ENCODE data around the gene ULK1. TPM values are rescaled to one million over a fixed set of nuclear protein-coding genes. Genes with fewer than 3 reads are reported as not detected.

ULK1 gene
- total RNA-seq, 1 donor: 14.1 TPM

GRCh38 chr12:131862084-131862441, 32.4 kb upstream of the ULK1 start:
- H3K36me3 ChIP-seq (ENCODE audit: insufficient read depth, low read length): no peaks in the 10 kb centered on the region
- no peak for DNase-seq (ENCODE audit: insufficient read length, low spot score, missing footprints)
- H3K27ac ChIP-seq (ENCODE audit: low read depth, low read length): no peak overlapping the region
- H4K20me1 ChIP-seq (ENCODE audit: insufficient read depth, low read length): no peaks in the 10 kb centered on the region
- no peak overlapping the region for H2AFZ ChIP-seq (ENCODE audit: low read length)
- H3K4me2 ChIP-seq (ENCODE audit: insufficient read depth, low read length): no peak overlapping the region
- no peak for TF ChIP-seq CTCF (IDR thresholded peaks at IDR 0.05; ENCODE audit: extremely low read depth, low read depth, low read length)
- no peaks in the 10 kb centered on the region for H3K79me2 ChIP-seq (ENCODE audit: insufficient read depth, low read length)
- H3K9me3 ChIP-seq (ENCODE audit: low read depth, low read length): no peaks in the 10 kb centered on the region
- H3K27me3 ChIP-seq (ENCODE audit: insufficient read depth, low read length): no peaks in the 10 kb centered on the region
- H3K4me1 ChIP-seq (ENCODE audit: insufficient read depth, low read length): peaks cover 19% of the 10 kb centered on the region
- H3K4me3 ChIP-seq (ENCODE audit: insufficient read depth, low read length): no peak overlapping the region

GRCh38 chr12:131862600-131862993, 31.8 kb upstream of the ULK1 start:
- H3K4me1 ChIP-seq (ENCODE audit: insufficient read depth, low read length): peaks cover 19% of the 10 kb centered on the region
- H3K79me2 ChIP-seq (ENCODE audit: insufficient read depth, low read length): no peaks in the 10 kb centered on the region
- DNase-seq (ENCODE audit: insufficient read length, low spot score, missing footprints): peak; percentile 45
- H3K27me3 ChIP-seq (ENCODE audit: insufficient read depth, low read length): no peaks in the 10 kb centered on the region
- H3K9me3 ChIP-seq (ENCODE audit: low read depth, low read length): no peaks in the 10 kb centered on the region
- peak overlapping the region; percentile 48 for H3K4me2 ChIP-seq (ENCODE audit: insufficient read depth, low read length)
- no peak for TF ChIP-seq CTCF (IDR thresholded peaks at IDR 0.05; ENCODE audit: extremely low read depth, low read depth, low read length)
- no peak overlapping the region for H2AFZ ChIP-seq (ENCODE audit: low read length)
- H3K36me3 ChIP-seq (ENCODE audit: insufficient read depth, low read length): no peaks in the 10 kb centered on the region
- H3K27ac ChIP-seq (ENCODE audit: low read depth, low read length): no peak overlapping the region
- no peak overlapping the region for H3K4me3 ChIP-seq (ENCODE audit: insufficient read depth, low read length)
- no peaks in the 10 kb centered on the region for H4K20me1 ChIP-seq (ENCODE audit: insufficient read depth, low read length)

- no peaks in the 10 kb centered on the region for H3K27me3 ChIP-seq (ENCODE audit: insufficient read depth, low read length)
- peak overlapping the region; percentile 48 for H3K4me2 ChIP-seq (ENCODE audit: insufficient read depth, low read length)
- H3K27ac ChIP-seq (ENCODE audit: low read depth, low read length): no peak overlapping the region
- no peaks in the 10 kb centered on the region for H4K20me1 ChIP-seq (ENCODE audit: insufficient read depth, low read length)
- H3K4me1 ChIP-seq (ENCODE audit: insufficient read depth, low read length): peaks cover 19% of the 10 kb centered on the region
- no peaks in the 10 kb centered on the region for H3K9me3 ChIP-seq (ENCODE audit: low read depth, low read length)
- no peaks in the 10 kb centered on the region for H3K36me3 ChIP-seq (ENCODE audit: insufficient read depth, low read length)
- no peaks in the 10 kb centered on the region for H3K79me2 ChIP-seq (ENCODE audit: insufficient read depth, low read length)
- TF ChIP-seq CTCF (IDR thresholded peaks at IDR 0.05; ENCODE audit: extremely low read depth, low read depth, low read length): no peak
- DNase-seq (ENCODE audit: insufficient read length, low spot score, missing footprints): peak; percentile 93
- H3K4me3 ChIP-seq (ENCODE audit: insufficient read depth, low read length): no peak overlapping the region
- H2AFZ ChIP-seq (ENCODE audit: low read length): no peak overlapping the region
Measured at GRCh38 chr12:131862994-131863710, 31.3 kb upstream of the ULK1 start.

GRCh38 chr12:131863711-131864396, 30.6 kb upstream of the ULK1 start:
- peak; percentile 66 for DNase-seq (ENCODE audit: insufficient read length, low spot score, missing footprints)
- no peaks in the 10 kb centered on the region for H3K27me3 ChIP-seq (ENCODE audit: insufficient read depth, low read length)
- H3K79me2 ChIP-seq (ENCODE audit: insufficient read depth, low read length): no peaks in the 10 kb centered on the region
- peaks cover 19% of the 10 kb centered on the region for H3K4me1 ChIP-seq (ENCODE audit: insufficient read depth, low read length)
- no peaks in the 10 kb centered on the region for H3K36me3 ChIP-seq (ENCODE audit: insufficient read depth, low read length)
- H3K27ac ChIP-seq (ENCODE audit: low read depth, low read length): no peak overlapping the region
- H2AFZ ChIP-seq (ENCODE audit: low read length): no peak overlapping the region
- no peak overlapping the region for H3K4me2 ChIP-seq (ENCODE audit: insufficient read depth, low read length)
- no peaks in the 10 kb centered on the region for H4K20me1 ChIP-seq (ENCODE audit: insufficient read depth, low read length)
- no peak overlapping the region for H3K4me3 ChIP-seq (ENCODE audit: insufficient read depth, low read length)
- H3K9me3 ChIP-seq (ENCODE audit: low read depth, low read length): no peaks in the 10 kb centered on the region
- no peak for TF ChIP-seq CTCF (IDR thresholded peaks at IDR 0.05; ENCODE audit: extremely low read depth, low read depth, low read length)
